Progenitor cell of endocrine pancreas (in vitro differentiated cells): Measurements from ENCODE around the gene CSNK1A1. TPM values are rescaled to one million over a fixed set of nuclear protein-coding genes. Genes with fewer than 3 reads are reported as not detected.

ENCODE experiments used
- DNase-seq: peaks from one replicate; pipeline ENCODE4 v3.0.0; 2021; ENCODE audit warnings: low spot score; ENCODE audit not compliant: unreplicated experiment
- H3K27ac Mint-ChIP-seq: 2 replicates; pipeline ENCODE4 v1.8.0; 2021; ENCODE audit warnings: mild to moderate bottlenecking, moderate library complexity, mixed read lengths
- H3K27me3 Mint-ChIP-seq: 2 replicates; pipeline ENCODE4 v1.8.0; 2021; ENCODE audit warnings: mixed read lengths
- H3K36me3 Mint-ChIP-seq: 2 replicates; pipeline ENCODE4 v1.8.0; 2022; ENCODE audit warnings: mixed read lengths; ENCODE audit not compliant: insufficient read depth
- H3K4me1 Mint-ChIP-seq: 2 replicates; pipeline ENCODE4 v1.8.0; 2021; ENCODE audit warnings: low read depth, mixed read lengths
- H3K4me3 Mint-ChIP-seq: 2 replicates; pipeline ENCODE4 v1.8.0; 2021; ENCODE audit warnings: low read depth, mild to moderate bottlenecking, moderate library complexity, mixed read lengths
- H3K9me3 Mint-ChIP-seq: 2 replicates; pipeline ENCODE4 v1.8.0; 2021; ENCODE audit warnings: low read depth, mixed read lengths
- total RNA-seq: library from RNA; stranded (reverse); gene quantifications from 2 replicates; pipeline ENCODE4 v1.2.1, GENCODE V29; 2021
- TF ChIP-seq, protein P1 (sequence below): fragments of 200-600 bp; sonication (generic); IDR thresholded peaks from one replicate; pipeline ENCODE4 v1.5.0; 2021; ENCODE audit warnings: antibody characterized with exemption, mild to moderate bottlenecking; ENCODE audit not compliant: unreplicated experiment

The CSNK1A1 gene
- total RNA-seq, 1 donor from 2014 or later = 213 TPM

DNA sequence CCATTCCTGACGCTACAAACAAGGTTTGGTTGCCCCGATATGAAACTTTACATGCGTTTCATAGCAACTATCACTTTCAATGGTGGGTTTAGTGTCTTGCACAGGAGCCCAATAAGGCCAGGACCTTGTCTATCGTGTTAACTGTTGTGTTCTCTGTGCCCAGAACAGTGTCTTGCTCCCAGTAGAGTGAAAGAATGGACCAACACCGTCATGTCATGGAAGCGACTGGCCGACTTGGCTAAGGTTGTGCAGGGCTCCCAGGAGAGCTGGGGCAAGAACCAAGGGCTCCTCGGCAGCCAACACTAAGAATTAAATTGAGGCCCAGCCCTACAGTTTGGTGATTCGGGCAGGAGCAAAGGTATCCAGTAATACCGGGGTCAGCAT, 29.6 kb upstream of the CSNK1A1 start:
- H3K27ac Mint-ChIP-seq = peak overlapping the region; percentile 49
- H3K4me1 Mint-ChIP-seq = peaks cover 8% of the 10 kb centered on the region
- peaks cover 19% of the 10 kb centered on the region for H3K27me3 Mint-ChIP-seq
- H3K36me3 Mint-ChIP-seq = no peaks in the 10 kb centered on the region
- DNase-seq = no peak
- TF ChIP-seq, protein P1, sequence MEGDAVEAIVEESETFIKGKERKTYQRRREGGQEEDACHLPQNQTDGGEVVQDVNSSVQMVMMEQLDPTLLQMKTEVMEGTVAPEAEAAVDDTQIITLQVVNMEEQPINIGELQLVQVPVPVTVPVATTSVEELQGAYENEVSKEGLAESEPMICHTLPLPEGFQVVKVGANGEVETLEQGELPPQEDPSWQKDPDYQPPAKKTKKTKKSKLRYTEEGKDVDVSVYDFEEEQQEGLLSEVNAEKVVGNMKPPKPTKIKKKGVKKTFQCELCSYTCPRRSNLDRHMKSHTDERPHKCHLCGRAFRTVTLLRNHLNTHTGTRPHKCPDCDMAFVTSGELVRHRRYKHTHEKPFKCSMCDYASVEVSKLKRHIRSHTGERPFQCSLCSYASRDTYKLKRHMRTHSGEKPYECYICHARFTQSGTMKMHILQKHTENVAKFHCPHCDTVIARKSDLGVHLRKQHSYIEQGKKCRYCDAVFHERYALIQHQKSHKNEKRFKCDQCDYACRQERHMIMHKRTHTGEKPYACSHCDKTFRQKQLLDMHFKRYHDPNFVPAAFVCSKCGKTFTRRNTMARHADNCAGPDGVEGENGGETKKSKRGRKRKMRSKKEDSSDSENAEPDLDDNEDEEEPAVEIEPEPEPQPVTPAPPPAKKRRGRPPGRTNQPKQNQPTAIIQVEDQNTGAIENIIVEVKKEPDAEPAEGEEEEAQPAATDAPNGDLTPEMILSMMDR = no peak
- no peaks in the 10 kb centered on the region for H3K9me3 Mint-ChIP-seq
- peak overlapping the region; percentile 71 for H3K4me3 Mint-ChIP-seq

DNA sequence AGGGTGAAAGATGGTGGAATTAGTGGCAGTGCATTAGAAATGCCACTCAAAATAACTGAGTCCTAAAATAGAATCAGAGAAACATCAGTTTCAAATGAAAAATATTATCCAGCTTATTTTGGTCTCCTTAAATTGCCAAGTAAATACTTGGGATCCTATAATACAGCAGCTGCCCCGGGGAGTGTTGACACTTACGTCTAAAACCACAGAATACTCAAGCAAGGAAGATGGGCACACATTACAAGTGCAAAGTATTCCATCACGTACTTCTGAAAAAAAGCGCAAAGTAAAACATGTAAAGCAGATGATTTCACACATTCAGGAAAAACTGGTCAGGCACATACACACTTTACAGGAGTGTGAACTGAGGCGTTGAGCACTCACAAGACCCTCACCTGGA, 27.7 kb upstream of the CSNK1A1 start:
- Mint-ChIP-seq H3K9me3 (no peaks in the 10 kb centered on the region), H3K4me1 (peaks cover 8% of the 10 kb centered on the region), H3K27ac (no peak overlapping the region), H3K36me3 (no peaks in the 10 kb centered on the region), H3K4me3 (no peak overlapping the region), H3K27me3 (peaks cover 19% of the 10 kb centered on the region)
- TF ChIP-seq, protein P1 = no peak
- no peak for DNase-seq

DNA sequence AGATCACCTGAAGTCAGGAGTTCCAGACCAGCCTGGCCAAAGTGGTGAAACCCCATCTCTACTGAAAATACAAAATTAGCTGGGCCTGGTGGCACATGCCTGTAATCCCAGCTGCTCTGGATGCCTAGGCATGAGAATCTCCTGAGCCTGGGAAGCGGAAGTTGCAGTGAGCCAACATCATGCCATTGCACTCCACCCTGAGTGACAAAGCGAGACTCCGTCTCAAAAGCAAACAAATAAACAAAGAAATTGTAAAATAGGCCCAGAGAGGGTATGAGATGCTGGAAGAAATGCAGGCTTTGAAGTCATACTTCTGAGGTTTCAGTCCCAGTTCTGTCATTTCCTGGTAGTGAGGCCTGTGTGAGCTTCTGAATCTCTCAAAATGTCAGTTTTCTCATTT, 24.8 kb upstream of the CSNK1A1 start:
- no peak for DNase-seq
- no peak overlapping the region for H3K4me3 Mint-ChIP-seq
- TF ChIP-seq, protein P1 = no peak

DNA sequence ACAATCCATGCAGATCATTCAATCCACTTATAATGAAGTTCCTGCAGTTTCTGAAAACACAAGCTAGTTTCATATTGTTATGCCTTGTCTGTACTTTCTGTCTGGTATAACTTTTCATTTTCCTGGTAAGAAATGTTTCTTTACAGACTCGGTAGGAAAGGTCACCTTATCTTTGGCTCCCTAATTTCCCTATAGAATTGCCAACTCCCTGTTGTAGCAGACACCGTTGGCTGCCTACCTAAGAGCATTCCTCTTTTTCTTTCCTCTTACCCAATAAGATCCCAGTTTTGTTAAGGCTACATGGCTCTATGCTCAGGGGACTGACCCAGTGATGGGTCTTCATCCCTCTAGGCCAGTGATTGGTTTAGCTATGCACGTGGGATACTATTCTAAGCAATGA, 23.9 kb upstream of the CSNK1A1 start:
- H3K27ac Mint-ChIP-seq = no peak overlapping the region
- H3K4me1 Mint-ChIP-seq = peaks cover 8% of the 10 kb centered on the region
- no peaks in the 10 kb centered on the region for H3K9me3 Mint-ChIP-seq
- TF ChIP-seq, protein P1 = no peak
- DNase-seq = no peak
- H3K4me3 Mint-ChIP-seq = no peak overlapping the region
- peaks cover 1% of the 10 kb centered on the region for H3K27me3 Mint-ChIP-seq
- H3K36me3 Mint-ChIP-seq = no peaks in the 10 kb centered on the region

More for the DNA sequence above, 24.8 kb upstream of the CSNK1A1 start:
- Mint-ChIP-seq H3K27ac (no peak overlapping the region), H3K4me1 (peaks cover 8% of the 10 kb centered on the region), H3K27me3 (peaks cover 10% of the 10 kb centered on the region), H3K36me3 (no peaks in the 10 kb centered on the region), H3K9me3 (no peaks in the 10 kb centered on the region)

DNA sequence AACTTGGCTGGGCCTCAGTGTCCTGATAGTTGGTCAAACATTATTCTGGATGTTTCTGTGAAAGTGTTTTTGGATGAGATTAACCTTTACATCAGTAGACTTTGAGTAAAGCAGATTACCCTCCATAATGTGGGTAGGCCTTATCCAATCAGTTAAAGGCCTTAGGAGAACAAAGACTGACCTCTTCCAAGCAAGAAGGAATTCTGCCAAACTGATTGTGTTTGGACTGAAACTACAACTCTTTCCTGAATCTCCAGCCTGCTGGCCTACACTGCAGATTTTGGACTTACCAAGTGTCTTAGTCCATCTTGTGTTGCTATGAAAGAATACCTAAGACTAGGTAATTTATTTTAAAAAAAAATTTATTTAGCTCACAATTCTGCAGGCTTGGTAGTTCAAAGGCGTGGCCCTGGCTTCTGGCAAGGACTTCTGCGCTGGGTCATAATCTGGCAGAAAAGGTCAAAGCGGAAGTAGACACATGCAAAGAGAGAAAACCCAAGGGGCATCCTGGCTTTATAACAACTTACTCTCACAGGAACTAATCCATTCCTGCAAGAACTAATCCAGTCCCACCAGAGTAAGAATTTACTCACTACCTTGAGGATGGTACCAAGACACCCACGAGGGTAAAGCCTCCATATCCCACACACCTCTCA, 21.5 kb upstream of the CSNK1A1 start:
- Mint-ChIP-seq H3K4me1 (no peaks in the 10 kb centered on the region), H3K27ac (no peak overlapping the region), H3K36me3 (no peaks in the 10 kb centered on the region), H3K9me3 (no peaks in the 10 kb centered on the region), H3K4me3 (no peak overlapping the region), H3K27me3 (no peaks in the 10 kb centered on the region)
- DNase-seq = no peak
- TF ChIP-seq, protein P1 = no peak
